Cerebellar nuclear complex (tissue), 1 donor: ENCODE results near the gene PPARA.

ENCODE experiments used
- DNase-seq, 2 experiments: peaks; one replicate each; lab custom pipeline; 2025; lab: John Stamatoyannopoulos, UW

Gene PPARA

GRCh38 chr22:46150034-46150654 is at the start of gene PPARA:
TSS of gene PPARA (plus strand) at chr22:46150526. CDS start at chr22:46198384, 47,858 bp downstream.
- DNase-seq = no peak

- no peak for DNase-seq
These were observed 48.2 kb upstream of the PPARA start for GRCh38 chr22:46102159-46102558.

GRCh38 chr22:46102752-46103151 is 47.6 kb upstream of the PPARA start:
- DNase-seq = no peak

GRCh38 chr22:46103181-46103580 is 47.1 kb upstream of the PPARA start:
- DNase-seq = no peak

- no peak for DNase-seq
These were observed 46.7 kb upstream of the PPARA start for GRCh38 chr22:46103664-46104063.

GRCh38 chr22:46104170-46104880 is 46.0 kb upstream of the PPARA start:
- no peak for DNase-seq

GRCh38 chr22:46104881-46105493 is 45.3 kb upstream of the PPARA start:
- DNase-seq = no peak

- DNase-seq = no peak
These were observed 44.6 kb upstream of the PPARA start for GRCh38 chr22:46105494-46106278.

GRCh38 chr22:46106279-46107022 is 43.9 kb upstream of the PPARA start:
- DNase-seq = no peak

GRCh38 chr22:46107089-46107664 is 43.1 kb upstream of the PPARA start:
- DNase-seq = no peak

GRCh38 chr22:46107753-46108563 is 42.4 kb upstream of the PPARA start:
- DNase-seq = no peak

GRCh38 chr22:46108564-46109473 is 41.5 kb upstream of the PPARA start:
- DNase-seq = no peak

GRCh38 chr22:46109474-46110003 is 40.8 kb upstream of the PPARA start:
- DNase-seq = no peak

GRCh38 chr22:46110215-46110614 is 40.1 kb upstream of the PPARA start:
- DNase-seq = no peak

- no peak for DNase-seq
These were observed 38.5 kb upstream of the PPARA start for GRCh38 chr22:46111645-46112306.

GRCh38 chr22:46112405-46112804 is 37.9 kb upstream of the PPARA start:
- DNase-seq = no peak

- no peak for DNase-seq
These were observed 37.0 kb upstream of the PPARA start for GRCh38 chr22:46113110-46113909.
